GM18951 (cell line): Measurements from ENCODE around the gene GSTM2.

Experiments
- POLR2A ChIP-seq: IDR thresholded peaks from 4 replicates; pipeline ENCODE4 v1.6.1; 2011; ENCODE audit warnings: mild to moderate bottlenecking; ENCODE audit not compliant: insufficient read length, insufficient read depth; ENCODE audit errors: extremely low read depth
- in situ Hi-C: fragments of 300-500 bp; cut with MboI; formaldehyde crosslinking; loops from one replicate; pipeline ENCODE4 v1.12.0; 2022; ENCODE audit warnings: low sequenced_read_pairs, mixed read lengths, inconsistent platforms; ENCODE audit not compliant: unreplicated experiment

The GSTM2 gene

GRCh38 chr1:109625176-109625575 is 42.7 kb upstream of the GSTM2 start:
- in situ Hi-C loops: no loop called here
- TF ChIP-seq POLR2A: no peak

- in situ Hi-C loops: no loop called here
- TF ChIP-seq POLR2A: no peak
Measured at GRCh38 chr1:109625601-109626560, 42.0 kb upstream of the GSTM2 start.

- in situ Hi-C loops: no loop called here
- TF ChIP-seq POLR2A: no peak
Measured at GRCh38 chr1:109626682-109627408, 41.0 kb upstream of the GSTM2 start.

DNA sequence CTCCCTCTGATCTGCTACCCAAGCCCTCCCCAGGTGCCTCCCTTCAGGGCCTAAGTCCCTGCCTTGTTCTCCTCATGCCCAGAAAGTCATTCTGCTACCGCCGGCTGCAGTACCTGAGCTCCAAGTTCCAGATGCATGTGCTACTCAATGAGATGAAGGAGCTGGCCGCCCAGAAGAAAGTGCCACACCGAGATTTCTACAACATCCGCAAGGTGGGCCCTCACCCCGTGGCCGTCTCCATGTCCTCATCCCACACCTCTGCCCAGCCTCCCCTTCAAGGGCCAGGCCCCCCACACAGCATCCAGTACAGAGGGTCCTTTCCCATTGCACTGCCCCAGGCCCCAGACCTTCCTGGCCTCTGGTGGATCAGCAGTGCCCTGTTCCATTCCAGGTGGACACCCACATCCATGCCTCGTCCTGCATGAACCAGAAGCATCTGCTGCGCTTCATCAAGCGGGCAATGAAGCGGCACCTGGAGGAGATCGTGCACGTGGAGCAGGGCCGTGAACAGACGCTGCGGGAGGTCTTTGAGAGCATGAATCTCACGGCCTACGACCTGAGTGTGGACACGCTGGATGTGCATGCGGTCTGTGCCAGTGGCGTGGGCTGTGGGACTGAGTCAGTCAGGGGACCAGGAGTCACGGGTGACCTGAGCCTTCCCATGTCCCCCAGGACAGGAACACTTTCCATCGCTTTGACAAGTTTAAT is 40.0 kb upstream of the GSTM2 start:
- no peak for TF ChIP-seq POLR2A
- in situ Hi-C loops: no loop called here

GRCh38 chr1:109628540-109629321 is 39.1 kb upstream of the GSTM2 start:
- no peak for TF ChIP-seq POLR2A
- in situ Hi-C loops: no loop called here

- in situ Hi-C loops: no loop called here
- no peak for TF ChIP-seq POLR2A
Measured at GRCh38 chr1:109629372-109630030, 38.4 kb upstream of the GSTM2 start.

DNA sequence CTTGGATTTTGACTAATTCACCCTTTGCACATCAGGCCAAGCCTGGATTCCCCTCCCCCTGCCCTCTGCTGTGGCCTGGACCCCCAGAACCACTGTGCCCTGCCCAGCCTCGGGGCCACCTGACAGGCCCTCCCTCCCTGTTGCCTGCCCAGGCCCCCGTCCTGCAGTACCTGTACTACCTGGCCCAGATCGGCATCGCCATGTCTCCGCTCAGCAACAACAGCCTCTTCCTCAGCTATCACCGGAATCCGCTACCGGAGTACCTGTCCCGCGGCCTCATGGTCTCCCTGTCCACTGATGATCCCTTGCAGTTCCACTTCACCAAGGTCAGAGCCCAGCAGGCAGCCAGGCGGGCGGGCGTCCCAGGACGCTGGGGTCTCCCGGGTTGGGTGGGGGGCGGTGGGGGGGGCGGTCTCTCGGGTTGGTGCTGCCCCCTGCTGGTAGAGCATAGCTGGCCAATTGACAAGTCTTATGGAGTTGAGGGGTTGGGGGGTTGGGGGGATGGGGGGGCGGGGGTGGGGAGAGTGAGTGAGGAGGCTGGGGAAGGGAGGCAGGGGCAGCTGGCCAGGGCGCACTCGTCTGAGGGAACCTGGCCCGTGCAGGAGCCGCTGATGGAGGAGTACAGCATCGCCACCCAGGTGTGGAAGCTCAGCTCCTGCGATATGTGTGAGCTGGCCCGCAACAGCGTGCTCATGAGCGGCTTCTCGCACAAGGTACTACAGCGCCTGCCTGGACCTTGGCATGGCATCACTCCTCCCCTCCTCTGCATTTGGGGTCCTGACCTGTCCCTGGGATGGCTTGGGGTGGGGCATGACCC is 37.6 kb upstream of the GSTM2 start:
- in situ Hi-C loops: no loop called here
- no peak for TF ChIP-seq POLR2A

DNA sequence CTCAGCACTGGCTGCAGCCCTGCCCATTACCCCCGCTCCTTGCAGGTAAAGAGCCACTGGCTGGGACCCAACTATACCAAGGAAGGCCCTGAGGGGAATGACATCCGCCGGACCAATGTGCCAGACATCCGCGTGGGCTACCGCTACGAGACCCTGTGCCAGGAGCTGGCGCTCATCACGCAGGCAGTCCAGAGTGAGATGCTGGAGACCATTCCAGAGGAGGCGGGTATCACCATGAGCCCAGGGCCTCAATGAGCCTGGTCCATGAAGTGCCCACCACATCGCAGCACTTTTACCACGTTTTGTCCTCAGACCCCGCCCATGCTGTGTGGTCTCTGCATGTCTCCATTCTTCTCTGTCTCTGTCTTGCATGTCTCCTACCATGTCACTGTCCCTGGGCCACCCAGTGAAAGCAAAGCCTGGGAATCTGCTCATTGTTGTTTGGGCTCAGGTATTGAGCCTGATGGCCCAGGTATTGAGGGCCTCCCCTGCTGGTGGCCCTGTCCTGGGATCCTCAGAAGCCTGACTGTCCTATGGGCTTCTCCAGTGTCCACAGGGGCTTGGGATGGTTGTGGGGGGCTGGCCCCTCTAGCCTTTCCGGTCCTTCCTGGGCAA is 36.9 kb upstream of the GSTM2 start:
- in situ Hi-C loops: no loop called here
- no peak for TF ChIP-seq POLR2A

GRCh38 chr1:109631513-109632505 is 36.0 kb upstream of the GSTM2 start:
- no peak for TF ChIP-seq POLR2A
- in situ Hi-C loops: no loop called here

DNA sequence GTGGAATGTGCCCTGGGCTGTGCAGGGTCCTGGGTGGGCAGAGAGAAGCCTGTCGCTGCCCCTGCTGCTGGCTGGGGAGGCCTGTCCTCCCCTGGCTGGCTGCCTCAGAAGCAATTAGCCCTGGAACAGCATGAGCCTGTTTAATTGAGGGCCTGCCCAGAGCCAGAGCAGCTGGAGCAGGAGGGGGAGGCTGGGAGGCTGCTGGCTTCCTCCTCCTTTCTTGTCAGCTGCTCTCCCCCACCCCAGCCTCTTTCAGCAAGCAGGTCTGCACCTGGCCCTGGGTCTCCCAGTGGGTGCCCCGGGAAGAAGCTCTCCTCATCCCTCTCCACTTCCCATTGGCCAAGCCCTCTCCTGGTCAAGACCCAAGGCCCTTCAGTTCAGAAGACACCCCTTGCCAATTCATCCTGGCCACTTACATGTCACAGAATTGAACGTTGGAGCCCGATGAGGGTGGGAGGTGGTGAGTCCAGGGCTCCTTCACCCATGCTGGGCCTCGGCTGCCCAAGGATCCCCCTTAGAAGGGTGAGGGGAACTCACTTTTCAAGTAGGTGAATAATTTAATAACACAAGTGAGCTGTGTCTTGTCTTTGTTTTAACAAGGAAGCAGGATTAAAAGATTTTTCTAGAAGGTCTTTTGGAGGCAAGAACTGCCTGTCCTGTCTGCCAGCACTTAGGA is 35.0 kb upstream of the GSTM2 start:
- in situ Hi-C loops: no loop called here
- TF ChIP-seq POLR2A: no peak

GRCh38 chr1:109634292-109634691 is 33.6 kb upstream of the GSTM2 start:
- in situ Hi-C loops: no loop called here
- TF ChIP-seq POLR2A: no peak
